ENCODE measurements around the gene THSD4. TPM values are rescaled to one million over a fixed set of nuclear protein-coding genes. Genes with fewer than 3 reads are reported as not detected.
A peak's percentile ranks its signal among the peaks of the same experiment; 100 is the strongest.

Gene THSD4
- total RNA-seq, 1 experiment from 2014 or later, result 0.29 TPM

DNA sequence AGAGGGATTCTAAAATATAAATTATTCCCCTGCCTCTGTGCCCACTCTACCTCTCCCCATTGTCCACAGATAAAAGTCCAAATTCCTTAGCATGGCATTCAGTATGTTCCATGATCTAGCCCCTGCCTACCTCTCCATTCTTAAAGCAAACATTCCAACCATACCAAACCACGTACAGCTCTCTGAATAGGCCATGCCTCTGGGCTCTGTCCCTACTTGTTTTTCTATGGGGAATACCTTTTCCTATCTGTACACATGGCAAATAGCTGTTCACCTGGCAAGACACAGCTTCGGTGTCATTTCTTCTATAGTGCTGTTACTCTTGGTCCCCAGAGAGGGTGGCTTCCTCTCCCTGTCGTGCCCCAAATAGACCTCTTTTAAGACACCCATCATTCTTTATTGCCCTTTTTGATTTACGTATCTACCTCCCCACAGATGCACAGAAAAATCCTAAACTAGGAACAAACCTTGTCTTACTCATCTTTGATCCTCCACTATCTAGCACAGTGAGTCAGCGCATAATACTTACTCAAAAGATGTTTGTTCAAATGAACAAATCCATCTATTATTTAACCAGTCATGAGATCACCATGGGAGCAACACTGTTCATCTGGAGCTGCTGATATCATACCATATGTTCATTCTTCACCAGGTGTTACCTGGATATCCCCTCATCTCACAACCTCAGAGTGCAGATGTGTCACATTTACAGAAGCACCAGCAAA, 329.8 kb downstream of the THSD4 start:
- Histone ChIP-seq H3K27me3 (replicated peaks; ENCODE audit: control insufficient read depth, insufficient read depth, low read length) (no peaks in the 10 kb centered on the region), H3K36me3 (ENCODE audit: control insufficient read depth, insufficient read depth, low read length) (no peaks in the 10 kb centered on the region), H3K9me3 (no peaks in the 10 kb centered on the region), H3K4me3 (ENCODE audit: low read depth, low read length) (no peak overlapping the region), H3K4me1 (peaks cover 9% of the 10 kb centered on the region)
- Mint-ChIP-seq H3K36me3 (ENCODE audit: insufficient read depth, unreplicated experiment) (no peaks in the 10 kb centered on the region), H3K27ac (ENCODE audit: unreplicated experiment) (no peak overlapping the region), H3K4me3 (ENCODE audit: unreplicated experiment) (no peak overlapping the region), H3K27me3 (ENCODE audit: insufficient read depth, unreplicated experiment) (no peaks in the 10 kb centered on the region), H3K4me1 (ENCODE audit: low read depth, unreplicated experiment) (no peaks in the 10 kb centered on the region), H3K9me3 (ENCODE audit: unreplicated experiment) (no peaks in the 10 kb centered on the region)
- intact Hi-C loops (cut with micrococcal nuclease; ENCODE audit: unreplicated experiment), result loop anchor here (10.0 kb wide), 1 partner anchor 470 kb away; no protein-coding TSS in a partner anchor
- CTCF ChIA-PET, result interaction anchor here (1.0 kb wide), 1 partner anchor 299 kb away, joined by 4 read pairs; no protein-coding TSS in a partner anchor
- no TSS peak for BruUV-seq (replicated peaks)
- no peak for DNase-seq
- POLR2A ChIA-PET, result no interaction called here
- TF ChIP-seq, protein P1, sequence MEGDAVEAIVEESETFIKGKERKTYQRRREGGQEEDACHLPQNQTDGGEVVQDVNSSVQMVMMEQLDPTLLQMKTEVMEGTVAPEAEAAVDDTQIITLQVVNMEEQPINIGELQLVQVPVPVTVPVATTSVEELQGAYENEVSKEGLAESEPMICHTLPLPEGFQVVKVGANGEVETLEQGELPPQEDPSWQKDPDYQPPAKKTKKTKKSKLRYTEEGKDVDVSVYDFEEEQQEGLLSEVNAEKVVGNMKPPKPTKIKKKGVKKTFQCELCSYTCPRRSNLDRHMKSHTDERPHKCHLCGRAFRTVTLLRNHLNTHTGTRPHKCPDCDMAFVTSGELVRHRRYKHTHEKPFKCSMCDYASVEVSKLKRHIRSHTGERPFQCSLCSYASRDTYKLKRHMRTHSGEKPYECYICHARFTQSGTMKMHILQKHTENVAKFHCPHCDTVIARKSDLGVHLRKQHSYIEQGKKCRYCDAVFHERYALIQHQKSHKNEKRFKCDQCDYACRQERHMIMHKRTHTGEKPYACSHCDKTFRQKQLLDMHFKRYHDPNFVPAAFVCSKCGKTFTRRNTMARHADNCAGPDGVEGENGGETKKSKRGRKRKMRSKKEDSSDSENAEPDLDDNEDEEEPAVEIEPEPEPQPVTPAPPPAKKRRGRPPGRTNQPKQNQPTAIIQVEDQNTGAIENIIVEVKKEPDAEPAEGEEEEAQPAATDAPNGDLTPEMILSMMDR (IDR thresholded peaks at IDR 0.05; ENCODE audit: insufficient read depth in 1 of 2, low read depth in 1 of 2, low read length in 1 of 2, severe bottlenecking in 1 of 2, unreplicated experiment in 1 of 2), result no peak

DNA sequence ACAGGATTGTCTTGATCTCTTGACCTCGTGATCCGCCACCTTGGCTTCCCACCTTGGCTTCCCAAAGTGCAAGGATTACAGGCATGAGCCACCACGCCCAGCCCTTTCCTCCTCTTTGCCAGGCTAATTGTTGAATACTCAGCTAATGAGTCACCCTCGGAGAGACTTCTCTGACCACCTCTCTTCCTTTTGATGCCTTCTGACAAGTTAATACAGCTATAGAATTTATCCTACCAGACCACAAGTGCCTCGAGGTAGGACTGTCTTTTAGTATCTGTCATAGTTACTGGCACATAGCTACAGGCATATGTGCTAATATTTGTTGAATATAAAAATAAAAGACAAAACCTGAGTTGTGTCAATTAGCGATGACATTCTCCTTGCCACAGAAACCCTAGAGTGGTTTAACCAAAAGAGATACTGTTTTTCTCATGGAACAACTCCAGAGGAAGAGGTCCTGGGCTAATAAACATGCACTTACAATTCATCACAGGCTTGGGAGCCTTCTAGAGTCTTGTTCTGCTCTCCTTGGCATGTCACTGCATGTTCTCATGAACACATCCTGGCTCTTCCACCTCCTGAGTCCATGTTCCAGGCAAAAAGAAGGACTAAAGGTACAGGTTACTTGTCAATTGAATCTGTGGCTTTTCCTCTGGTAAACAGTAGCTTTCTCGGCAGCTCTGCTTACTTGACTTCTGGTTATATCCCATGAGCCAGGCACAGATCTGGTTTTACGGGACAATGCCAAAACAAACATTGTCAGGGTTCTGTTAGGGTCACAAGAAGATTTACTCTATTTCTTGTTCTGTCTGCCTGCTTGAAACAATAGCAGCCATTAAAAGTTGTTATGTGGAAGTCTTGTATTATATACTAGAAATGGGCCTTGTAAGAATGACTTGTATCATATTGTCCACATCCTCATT, 332.3 kb downstream of the THSD4 start:
- DNase-seq, result no peak
- BruUV-seq (replicated peaks), result no TSS peak

DNA sequence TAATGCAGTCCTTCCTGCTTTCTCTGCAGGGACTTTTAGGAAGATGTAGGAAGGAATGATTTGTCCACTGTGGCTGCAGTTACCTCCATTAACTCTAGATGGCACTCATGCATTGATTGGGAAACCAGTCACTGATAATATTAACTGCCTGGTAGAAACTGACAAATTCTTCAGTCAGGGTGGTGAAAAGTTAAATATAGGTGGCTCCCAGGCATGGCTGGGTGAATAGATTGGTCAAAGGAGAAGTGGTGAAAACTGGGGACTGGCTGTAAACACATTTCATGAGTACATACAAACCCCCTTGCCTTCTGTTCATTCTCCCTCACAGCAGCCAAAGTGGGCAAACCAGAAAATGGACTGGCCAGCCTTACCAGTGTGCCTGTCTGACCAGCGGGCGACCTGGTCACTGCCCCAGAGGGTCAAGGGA, 333.4 kb downstream of the THSD4 start:
- Mint-ChIP-seq H3K4me1 (ENCODE audit: low read depth, unreplicated experiment) (no peaks in the 10 kb centered on the region), H3K36me3 (ENCODE audit: insufficient read depth, unreplicated experiment) (no peaks in the 10 kb centered on the region), H3K27me3 (ENCODE audit: insufficient read depth, unreplicated experiment) (no peaks in the 10 kb centered on the region), H3K9me3 (ENCODE audit: unreplicated experiment) (no peaks in the 10 kb centered on the region), H3K27ac (ENCODE audit: unreplicated experiment) (no peak overlapping the region), H3K4me3 (ENCODE audit: unreplicated experiment) (no peak overlapping the region)
- TF ChIP-seq, protein P1 (IDR thresholded peaks at IDR 0.05; ENCODE audit: insufficient read depth in 1 of 2, low read depth in 1 of 2, low read length in 1 of 2, severe bottlenecking in 1 of 2, unreplicated experiment in 1 of 2), result peak; percentile 77 to 83
- Histone ChIP-seq H3K27me3 (replicated peaks; ENCODE audit: control insufficient read depth, insufficient read depth, low read length) (no peaks in the 10 kb centered on the region), H3K36me3 (ENCODE audit: control insufficient read depth, insufficient read depth, low read length) (no peaks in the 10 kb centered on the region), H3K4me1 (peaks cover 9% of the 10 kb centered on the region), H3K9me3 (no peaks in the 10 kb centered on the region), H3K4me3 (ENCODE audit: low read depth, low read length) (no peak overlapping the region)
- BruUV-seq (replicated peaks), result no TSS peak
- CTCF ChIA-PET, result no interaction called here
- peak; percentile 60 to 74 for DNase-seq
- POLR2A ChIA-PET, result no interaction called here
- intact Hi-C loops (cut with micrococcal nuclease; ENCODE audit: unreplicated experiment), result loop anchor here (1.0 to 10.0 kb wide), 6 partner anchors 100 to 474 kb away; no protein-coding TSS in a partner anchor

More for the DNA sequence above, 332.3 kb downstream of the THSD4 start:
- TF ChIP-seq, protein P1 (IDR thresholded peaks at IDR 0.05; ENCODE audit: insufficient read depth in 1 of 2, low read depth in 1 of 2, low read length in 1 of 2, severe bottlenecking in 1 of 2, unreplicated experiment in 1 of 2), result no peak
- Histone ChIP-seq H3K36me3 (ENCODE audit: control insufficient read depth, insufficient read depth, low read length) (no peaks in the 10 kb centered on the region), H3K27me3 (replicated peaks; ENCODE audit: control insufficient read depth, insufficient read depth, low read length) (no peaks in the 10 kb centered on the region), H3K4me1 (peaks cover 9% of the 10 kb centered on the region), H3K9me3 (no peaks in the 10 kb centered on the region), H3K4me3 (ENCODE audit: low read depth, low read length) (no peak overlapping the region)
- H3K36me3 Mint-ChIP-seq (ENCODE audit: insufficient read depth, unreplicated experiment), result no peaks in the 10 kb centered on the region
- H3K27me3 Mint-ChIP-seq (ENCODE audit: insufficient read depth, unreplicated experiment), result no peaks in the 10 kb centered on the region
- no peaks in the 10 kb centered on the region for H3K4me1 Mint-ChIP-seq (ENCODE audit: low read depth, unreplicated experiment)
- H3K4me3 Mint-ChIP-seq (ENCODE audit: unreplicated experiment), result no peak overlapping the region
- intact Hi-C loops (cut with micrococcal nuclease; ENCODE audit: unreplicated experiment), result loop anchor here (1.0 to 10.0 kb wide), 6 partner anchors 101 to 473 kb away; no protein-coding TSS in a partner anchor
- POLR2A ChIA-PET, result no interaction called here
- H3K27ac Mint-ChIP-seq (ENCODE audit: unreplicated experiment), result no peak overlapping the region
- H3K9me3 Mint-ChIP-seq (ENCODE audit: unreplicated experiment), result no peaks in the 10 kb centered on the region
- CTCF ChIA-PET, result no interaction called here
